GM21723 (cell line): ENCODE data around the gene CDKL2.
A peak's percentile ranks its signal among the peaks of the same experiment; 100 is the strongest.
"Not testable (repeated sequence)": the region's sequence is repeated elsewhere in the genome, so short reads cannot be mapped to it uniquely, and the experiment has no call there.

Source experiments
- ATAC-seq: cut with Tn5 transposase; IDR thresholded peaks from one replicate; pipeline ENCODE4 v1.9.1; 2021; ENCODE audit warnings: mild to moderate bottlenecking, moderate library complexity; ENCODE audit not compliant: unreplicated experiment

The CDKL2 gene

GRCh38 chr4:75555294-75556164 is 74.8 kb downstream of the CDKL2 start, which contains the start of gene ODAPH:
TSS of gene ODAPH (plus strand) at chr4:75556066. CDS start at chr4:75556083, 17 bp downstream.
- ATAC-seq = peak; percentile 99

- ATAC-seq = no peak
Measured at GRCh38 chr4:75552452-75552851, 77.9 kb downstream of the CDKL2 start.

- no peak for ATAC-seq
Measured at GRCh38 chr4:75549019-75549418, 81.3 kb downstream of the CDKL2 start.

- ATAC-seq = no peak
Measured at GRCh38 chr4:75547647-75548387, 82.5 kb downstream of the CDKL2 start.

GRCh38 chr4:75545526-75545925 is 84.8 kb downstream of the CDKL2 start:
- no peak for ATAC-seq

- no peak for ATAC-seq
Measured at GRCh38 chr4:75544870-75545269, 85.5 kb downstream of the CDKL2 start.

GRCh38 chr4:75544220-75544619 is 86.1 kb downstream of the CDKL2 start:
- ATAC-seq = not testable (repeated sequence)

- ATAC-seq = no peak
Measured at GRCh38 chr4:75542824-75543223, 87.5 kb downstream of the CDKL2 start.

GRCh38 chr4:75537308-75537707 is 93.0 kb downstream of the CDKL2 start:
- not testable (repeated sequence) for ATAC-seq

GRCh38 chr4:75533926-75534325 is 96.4 kb downstream of the CDKL2 start:
- ATAC-seq = not testable (repeated sequence)

GRCh38 chr4:75533339-75533887 is 96.9 kb downstream of the CDKL2 start:
- ATAC-seq = not testable (repeated sequence)

- ATAC-seq = not testable (repeated sequence)
Measured at GRCh38 chr4:75531536-75532143, 98.7 kb downstream of the CDKL2 start.

GRCh38 chr4:75530556-75531322 is 99.6 kb downstream of the CDKL2 start:
- ATAC-seq = no peak
